GM12878 (cell line): Measurements from ENCODE around the gene AGBL1.

Experiments used
- ELK1 ChIP-seq: IDR thresholded peaks from 2 replicates; pipeline ENCODE4 v1.6.1; 2012; ENCODE audit warnings: low read depth, low read length, improper control_type of control experiment
- GABPA ChIP-seq: IDR thresholded peaks from 2 replicates; pipeline ENCODE4 v1.6.1; 2014; ENCODE audit warnings: antibody characterized with exemption, low read depth, mild to moderate bottlenecking, inconsistent platforms
- GATAD2B ChIP-seq: fragments of 450-650 bp; conservative IDR thresholded peaks from 2 replicates; pipeline ENCODE4 v1.6.1; 2017; ENCODE audit warnings: low read depth, mild to moderate bottlenecking, moderate library complexity
- MYB ChIP-seq: fragments of 150-350 bp; IDR thresholded peaks from 2 replicates; pipeline ENCODE4 v1.6.1; 2014; ENCODE audit warnings: mild to moderate bottlenecking, low read depth, low read length, borderline replicate concordance
- SP1 ChIP-seq: IDR thresholded peaks from one replicate; pipeline ENCODE4 v1.6.1; 2011; ENCODE audit warnings: low read depth, low read length

DNA sequence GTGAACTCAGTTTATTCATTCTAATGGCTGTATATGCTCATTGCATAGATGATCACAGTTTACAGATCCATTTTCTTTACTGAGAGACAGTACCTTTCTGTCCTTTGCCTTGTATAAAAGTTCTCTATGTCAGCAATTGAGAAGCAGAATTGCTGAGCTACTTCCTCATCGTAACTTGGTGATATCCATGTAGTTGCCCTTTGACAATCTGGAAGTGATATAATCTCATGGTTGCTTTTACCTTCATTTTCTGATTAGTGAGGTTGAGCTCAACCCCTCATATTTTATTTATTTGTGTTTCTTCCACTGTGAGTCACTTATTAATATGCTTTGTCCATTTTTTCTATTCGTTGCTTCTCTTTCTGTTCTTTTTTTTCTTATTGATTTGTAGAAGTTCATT lies 696.5 kb downstream of the AGBL1 start:
- TF ChIP-seq ELK1 = no peak
- no peak for TF ChIP-seq GABPA
- TF ChIP-seq SP1 = no peak
- no peak for TF ChIP-seq GATAD2B
- no peak for TF ChIP-seq MYB
